ENCODE measurements around the gene POLL. TPM values are rescaled to one million over a fixed set of nuclear protein-coding genes. Genes with fewer than 3 reads are reported as not detected.

Gene POLL
- total and polyA plus RNA-seq, 2 donors (not counting 1 experiment from before 2014, with no cell fraction given): 10.9 to 15.7 TPM

DNA sequence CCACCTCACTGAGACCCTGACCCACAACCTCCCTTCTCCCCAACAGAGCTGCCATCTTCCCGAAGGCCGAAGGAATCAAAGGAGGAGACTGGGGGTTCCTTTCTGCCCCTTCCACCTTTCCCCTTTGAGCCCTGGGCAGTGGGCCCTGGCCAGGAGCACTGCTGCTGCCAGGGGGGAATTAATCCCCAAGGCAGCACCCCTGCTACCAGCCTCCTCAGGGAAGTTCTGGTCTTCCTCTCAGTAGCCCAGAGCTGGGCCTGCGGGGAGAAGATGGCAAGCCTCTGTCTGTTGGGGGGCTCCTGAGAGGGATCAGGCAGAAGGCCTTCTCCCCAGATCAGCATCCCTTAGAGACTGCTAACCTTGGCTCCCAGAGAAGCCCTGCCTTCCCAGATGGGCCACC lies 25.6 kb upstream of the POLL start:
- Histone ChIP-seq H3K9me3 (ENCODE audit: control insufficient read depth, insufficient read depth, low read depth, low read length) (no peaks in the 10 kb centered on the region), H4K20me1 (ENCODE audit: control insufficient read depth, extremely low read depth, insufficient read depth, low read length) (no peaks in the 10 kb centered on the region), H3K4me1 (ENCODE audit: control insufficient read depth, extremely low read depth, insufficient read depth, low read length) (peaks cover 3% of the 10 kb centered on the region), H3K4me3 (replicated peaks in 1 of 4; ENCODE audit: control extremely low read depth in 1 of 4, insufficient read depth in 1 of 4, low read depth in 3 of 4, low read length in 4 of 4) (no peak overlapping the region), H3K4me2 (ENCODE audit: extremely low read depth, insufficient read depth, low read length) (no peak overlapping the region), H3K9ac (ENCODE audit: insufficient read depth, low read length) (no peak overlapping the region), H3K36me3 (ENCODE audit: control insufficient read depth, insufficient read depth, low read length) (peaks cover 11% of the 10 kb centered on the region), H3K79me2 (ENCODE audit: control insufficient read depth, insufficient read depth, low read length) (no peaks in the 10 kb centered on the region), H2AFZ (ENCODE audit: low read length) (no peak overlapping the region), H3K27me3 (ENCODE audit: control insufficient read depth, insufficient read depth, low read length) (no peaks in the 10 kb centered on the region), H3K27ac (ENCODE audit: insufficient read depth, low read length) (no peak overlapping the region)
- no peak for DNase-seq (ENCODE audit: low read depth in 2 of 2)
- TF ChIP-seq, protein P1, sequence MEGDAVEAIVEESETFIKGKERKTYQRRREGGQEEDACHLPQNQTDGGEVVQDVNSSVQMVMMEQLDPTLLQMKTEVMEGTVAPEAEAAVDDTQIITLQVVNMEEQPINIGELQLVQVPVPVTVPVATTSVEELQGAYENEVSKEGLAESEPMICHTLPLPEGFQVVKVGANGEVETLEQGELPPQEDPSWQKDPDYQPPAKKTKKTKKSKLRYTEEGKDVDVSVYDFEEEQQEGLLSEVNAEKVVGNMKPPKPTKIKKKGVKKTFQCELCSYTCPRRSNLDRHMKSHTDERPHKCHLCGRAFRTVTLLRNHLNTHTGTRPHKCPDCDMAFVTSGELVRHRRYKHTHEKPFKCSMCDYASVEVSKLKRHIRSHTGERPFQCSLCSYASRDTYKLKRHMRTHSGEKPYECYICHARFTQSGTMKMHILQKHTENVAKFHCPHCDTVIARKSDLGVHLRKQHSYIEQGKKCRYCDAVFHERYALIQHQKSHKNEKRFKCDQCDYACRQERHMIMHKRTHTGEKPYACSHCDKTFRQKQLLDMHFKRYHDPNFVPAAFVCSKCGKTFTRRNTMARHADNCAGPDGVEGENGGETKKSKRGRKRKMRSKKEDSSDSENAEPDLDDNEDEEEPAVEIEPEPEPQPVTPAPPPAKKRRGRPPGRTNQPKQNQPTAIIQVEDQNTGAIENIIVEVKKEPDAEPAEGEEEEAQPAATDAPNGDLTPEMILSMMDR (conservative IDR thresholded peaks at IDR 0.05 in 1 of 2, IDR thresholded peaks at IDR 0.05 in 1 of 2; ENCODE audit: low read depth in 1 of 2, low read length in 2 of 2): no peak
- no peak for TF ChIP-seq EZH2 (IDR thresholded peaks at IDR 0.05; ENCODE audit: low read length, missing control alignments)

DNA sequence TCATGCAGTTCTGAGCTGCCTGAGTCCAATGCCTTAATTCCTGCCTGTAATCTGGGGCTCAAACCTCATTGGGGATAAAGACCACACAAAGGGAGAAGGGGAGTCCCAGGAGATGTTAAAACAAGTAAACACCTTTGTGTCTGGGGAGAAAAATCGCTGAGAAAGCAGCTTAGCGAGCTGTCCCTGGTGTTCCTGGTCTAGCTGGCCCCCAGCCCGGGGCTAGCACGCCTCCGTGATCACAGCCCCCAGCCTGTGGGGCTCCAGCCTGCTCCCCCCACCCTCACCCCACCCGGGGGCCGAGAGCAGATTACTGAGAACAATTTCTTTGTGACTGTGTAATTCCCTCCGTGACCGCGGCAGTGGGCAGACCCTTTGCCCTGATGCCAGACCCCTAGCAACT lies 24.8 kb upstream of the POLL start:
- H3K4me1 ChIP-seq (ENCODE audit: control insufficient read depth, extremely low read depth, insufficient read depth, low read length): peaks cover 3% of the 10 kb centered on the region
- no peaks in the 10 kb centered on the region for H4K20me1 ChIP-seq (ENCODE audit: control insufficient read depth, extremely low read depth, insufficient read depth, low read length)
- no peak overlapping the region for H3K27ac ChIP-seq (ENCODE audit: insufficient read depth, low read length)
- H3K36me3 ChIP-seq (ENCODE audit: control insufficient read depth, insufficient read depth, low read length): peaks cover 13% of the 10 kb centered on the region
- no peak overlapping the region for H2AFZ ChIP-seq (ENCODE audit: low read length)
- H3K9ac ChIP-seq (ENCODE audit: insufficient read depth, low read length): no peak overlapping the region
- DNase-seq (ENCODE audit: low read depth in 2 of 2): no peak
- no peak overlapping the region for H3K4me3 ChIP-seq (replicated peaks in 1 of 4; ENCODE audit: control extremely low read depth in 1 of 4, insufficient read depth in 1 of 4, low read depth in 3 of 4, low read length in 4 of 4)
- no peaks in the 10 kb centered on the region for H3K9me3 ChIP-seq (ENCODE audit: control insufficient read depth, insufficient read depth, low read depth, low read length)
- no peaks in the 10 kb centered on the region for H3K79me2 ChIP-seq (ENCODE audit: control insufficient read depth, insufficient read depth, low read length)
- no peak for TF ChIP-seq EZH2 (IDR thresholded peaks at IDR 0.05; ENCODE audit: low read length, missing control alignments)
- no peak overlapping the region for H3K4me2 ChIP-seq (ENCODE audit: extremely low read depth, insufficient read depth, low read length)
- H3K27me3 ChIP-seq (ENCODE audit: control insufficient read depth, insufficient read depth, low read length): no peaks in the 10 kb centered on the region

DNA sequence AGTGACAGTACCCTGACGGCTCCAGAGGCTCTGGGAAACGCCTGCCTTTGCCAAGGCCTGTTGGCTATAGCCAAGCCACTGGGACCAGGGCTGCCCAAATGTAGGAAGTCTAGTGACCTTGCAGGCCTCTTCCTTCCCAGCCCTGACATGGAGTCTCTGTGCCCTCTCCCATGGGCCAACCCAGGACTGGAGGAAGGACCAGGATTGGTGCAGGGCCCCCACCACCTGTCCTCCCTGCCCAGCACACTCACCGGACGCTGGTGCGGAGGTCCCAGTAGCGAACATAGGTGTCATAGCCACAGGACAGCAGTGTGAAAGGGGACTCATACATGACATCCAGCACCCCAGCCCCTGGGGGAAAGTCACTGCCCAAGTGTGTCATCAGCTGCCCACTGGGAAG lies 24.0 kb upstream of the POLL start:
- H3K27me3 ChIP-seq (ENCODE audit: control insufficient read depth, insufficient read depth, low read length): no peaks in the 10 kb centered on the region
- no peak for DNase-seq (ENCODE audit: low read depth in 2 of 2)
- no peaks in the 10 kb centered on the region for H3K79me2 ChIP-seq (ENCODE audit: control insufficient read depth, insufficient read depth, low read length)
- no peak overlapping the region for H3K4me2 ChIP-seq (ENCODE audit: extremely low read depth, insufficient read depth, low read length)
- TF ChIP-seq EZH2 (IDR thresholded peaks at IDR 0.05; ENCODE audit: low read length, missing control alignments): no peak
- TF ChIP-seq, protein P1 (conservative IDR thresholded peaks at IDR 0.05 in 1 of 2, IDR thresholded peaks at IDR 0.05 in 1 of 2; ENCODE audit: low read depth in 1 of 2, low read length in 2 of 2): no peak
- no peak overlapping the region for H3K9ac ChIP-seq (ENCODE audit: insufficient read depth, low read length)
- H3K27ac ChIP-seq (ENCODE audit: insufficient read depth, low read length): peak overlapping the region; percentile 39
- H3K4me1 ChIP-seq (ENCODE audit: control insufficient read depth, extremely low read depth, insufficient read depth, low read length): peaks cover 3% of the 10 kb centered on the region
- H3K4me3 ChIP-seq (replicated peaks in 1 of 4; ENCODE audit: control extremely low read depth in 1 of 4, insufficient read depth in 1 of 4, low read depth in 3 of 4, low read length in 4 of 4): no peak overlapping the region
- H2AFZ ChIP-seq (ENCODE audit: low read length): no peak overlapping the region
- H3K9me3 ChIP-seq (ENCODE audit: control insufficient read depth, insufficient read depth, low read depth, low read length): no peaks in the 10 kb centered on the region
- H4K20me1 ChIP-seq (ENCODE audit: control insufficient read depth, extremely low read depth, insufficient read depth, low read length): no peaks in the 10 kb centered on the region
- H3K36me3 ChIP-seq (ENCODE audit: control insufficient read depth, insufficient read depth, low read length): peaks cover 13% of the 10 kb centered on the region
